ENCODE measurements around the gene ZBTB38.

DNA sequence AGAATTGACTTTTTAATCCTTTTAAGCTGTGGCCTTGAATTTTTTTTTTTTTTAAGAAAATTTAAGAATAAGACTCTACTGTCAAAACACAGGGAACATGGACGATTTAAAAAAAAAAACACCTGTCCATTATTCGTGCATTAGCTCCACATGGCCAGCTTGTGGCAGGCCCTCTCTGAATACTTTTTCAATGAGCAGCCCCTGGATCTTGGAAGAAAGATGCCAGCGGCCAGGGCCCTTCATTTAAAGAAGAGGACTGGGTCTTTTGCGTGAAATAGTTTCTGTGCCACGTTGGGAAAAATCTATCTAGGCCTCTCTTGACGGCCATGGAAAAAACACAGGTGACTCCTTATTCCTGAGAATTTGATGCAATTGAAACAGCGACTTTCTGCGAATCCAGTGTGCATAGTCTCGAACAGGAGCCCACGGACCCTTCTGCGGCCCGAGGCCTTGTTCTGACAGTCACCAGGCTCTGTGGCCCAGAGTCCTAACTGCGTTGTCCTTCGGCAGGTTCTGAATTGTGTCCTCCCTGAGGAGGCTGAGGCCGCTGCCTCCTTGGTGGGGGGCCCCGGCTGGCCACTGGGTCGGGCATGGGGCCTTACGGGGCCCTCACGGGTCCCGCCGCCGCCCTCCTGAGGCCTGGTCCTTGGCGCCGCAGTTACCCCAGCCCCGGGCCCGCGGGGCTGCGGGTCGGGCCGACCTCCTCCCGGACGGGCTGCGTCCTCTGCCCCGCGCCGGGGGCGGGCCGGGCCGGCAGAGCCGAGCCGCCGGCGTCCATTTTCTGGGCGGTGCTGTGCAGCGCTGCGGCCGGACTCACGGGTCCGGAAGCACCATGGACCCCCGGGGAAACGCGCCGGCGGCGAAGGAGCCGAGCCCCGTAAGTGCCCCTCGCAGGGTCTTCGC is 33.5 kb downstream of the ZBTB38 start:
- TF ChIP-seq POLR2AphosphoS5 (IDR thresholded peaks at IDR 0.05): peak in 2 of 3 donors; percentile 38 to 41
- TF ChIP-seq, protein P1, sequence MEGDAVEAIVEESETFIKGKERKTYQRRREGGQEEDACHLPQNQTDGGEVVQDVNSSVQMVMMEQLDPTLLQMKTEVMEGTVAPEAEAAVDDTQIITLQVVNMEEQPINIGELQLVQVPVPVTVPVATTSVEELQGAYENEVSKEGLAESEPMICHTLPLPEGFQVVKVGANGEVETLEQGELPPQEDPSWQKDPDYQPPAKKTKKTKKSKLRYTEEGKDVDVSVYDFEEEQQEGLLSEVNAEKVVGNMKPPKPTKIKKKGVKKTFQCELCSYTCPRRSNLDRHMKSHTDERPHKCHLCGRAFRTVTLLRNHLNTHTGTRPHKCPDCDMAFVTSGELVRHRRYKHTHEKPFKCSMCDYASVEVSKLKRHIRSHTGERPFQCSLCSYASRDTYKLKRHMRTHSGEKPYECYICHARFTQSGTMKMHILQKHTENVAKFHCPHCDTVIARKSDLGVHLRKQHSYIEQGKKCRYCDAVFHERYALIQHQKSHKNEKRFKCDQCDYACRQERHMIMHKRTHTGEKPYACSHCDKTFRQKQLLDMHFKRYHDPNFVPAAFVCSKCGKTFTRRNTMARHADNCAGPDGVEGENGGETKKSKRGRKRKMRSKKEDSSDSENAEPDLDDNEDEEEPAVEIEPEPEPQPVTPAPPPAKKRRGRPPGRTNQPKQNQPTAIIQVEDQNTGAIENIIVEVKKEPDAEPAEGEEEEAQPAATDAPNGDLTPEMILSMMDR (IDR thresholded peaks at IDR 0.05 in 8 of 11, conservative IDR thresholded peaks at IDR 0.05 in 3 of 11): no peak
- no peak for TF ChIP-seq POLR2A (IDR thresholded peaks at IDR 0.05)
